Left forelimb (tissue), 1 donor: Measurements from ENCODE around the gene GCNT3.
"Not testable (repeated sequence)": the region's sequence is repeated elsewhere in the genome, so short reads cannot be mapped to it uniquely, and the experiment has no call there.

ENCODE experiments used
- DNase-seq: peaks from one replicate; pipeline ENCODE4 v3.0.0-alpha.2; 2018; ENCODE audit warnings: low spot score

GCNT3 gene

DNA sequence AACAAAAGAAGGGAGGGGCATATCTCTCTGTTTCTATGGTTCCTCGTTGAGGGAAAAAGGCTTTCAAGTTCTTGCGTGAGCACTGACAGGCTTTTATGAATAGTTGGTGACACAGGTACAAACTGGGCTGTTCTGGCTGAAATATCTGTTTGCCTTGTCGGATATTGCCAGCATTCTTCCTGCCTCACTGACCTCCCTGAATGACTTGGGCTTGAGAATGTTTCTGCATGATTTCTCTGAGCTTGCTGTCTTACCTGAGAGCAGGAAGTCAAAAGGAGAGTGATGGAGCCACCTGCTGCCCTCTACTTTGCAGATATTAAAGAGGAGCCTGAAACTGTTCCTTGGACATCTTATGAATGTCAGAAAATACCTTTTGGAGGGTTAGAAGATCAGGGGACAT, 4.8 kb downstream of the GCNT3 start:
- no peak for DNase-seq

DNA sequence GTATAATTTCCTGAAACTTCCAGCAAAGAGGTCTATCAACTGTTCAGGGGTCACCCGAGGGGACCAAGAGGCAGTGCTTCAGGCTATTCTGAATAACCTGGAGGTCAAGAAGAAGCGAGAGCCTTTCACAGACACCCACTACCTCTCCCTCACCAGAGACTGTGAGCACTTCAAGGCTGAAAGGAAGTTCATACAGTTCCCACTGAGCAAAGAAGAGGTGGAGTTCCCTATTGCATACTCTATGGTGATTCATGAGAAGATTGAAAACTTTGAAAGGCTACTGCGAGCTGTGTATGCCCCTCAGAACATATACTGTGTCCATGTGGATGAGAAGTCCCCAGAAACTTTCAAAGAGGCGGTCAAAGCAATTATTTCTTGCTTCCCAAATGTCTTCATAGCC, 6.8 kb downstream of the GCNT3 start:
- no peak for DNase-seq

DNA sequence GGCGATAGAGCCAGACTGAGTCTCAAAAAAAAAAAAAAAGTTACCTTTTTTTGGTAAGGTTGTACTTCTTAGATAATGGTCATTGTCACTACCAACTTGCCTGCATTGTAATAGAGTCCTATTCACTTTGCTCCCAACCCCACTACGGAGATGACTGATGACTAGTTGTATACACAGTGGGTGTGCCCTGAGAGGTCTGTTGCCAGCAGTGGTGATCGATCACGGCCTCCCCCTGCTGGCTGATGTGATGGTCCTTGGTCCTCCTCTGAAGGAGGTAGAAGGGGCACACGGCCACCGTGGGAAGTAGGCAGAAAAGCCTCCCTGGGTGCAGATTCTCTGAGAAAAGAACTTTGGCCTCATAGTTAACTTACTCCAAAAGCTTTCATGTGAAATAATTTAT, 10.7 kb downstream of the GCNT3 start:
- no peak for DNase-seq

DNA sequence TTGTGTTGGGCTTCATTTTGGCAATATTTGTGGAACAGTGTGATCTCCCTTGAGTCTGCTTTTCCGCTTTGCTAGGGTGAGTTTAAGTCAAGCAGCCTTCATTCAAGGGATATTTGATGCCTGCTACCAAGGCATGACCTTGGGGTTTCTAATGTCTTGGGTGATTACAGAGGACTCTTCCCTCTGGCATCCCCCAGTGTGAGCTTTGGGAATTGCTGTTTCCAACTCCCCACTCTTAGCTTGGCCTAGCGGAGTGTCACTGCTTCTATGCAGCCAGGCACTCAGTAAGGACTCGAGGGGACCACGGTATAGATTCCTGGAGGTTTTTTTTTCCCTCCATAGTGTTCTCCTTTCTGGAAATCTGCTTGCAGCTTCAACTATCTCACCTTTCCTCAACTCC, 21.1 kb downstream of the GCNT3 start:
- DNase-seq = no peak

DNA sequence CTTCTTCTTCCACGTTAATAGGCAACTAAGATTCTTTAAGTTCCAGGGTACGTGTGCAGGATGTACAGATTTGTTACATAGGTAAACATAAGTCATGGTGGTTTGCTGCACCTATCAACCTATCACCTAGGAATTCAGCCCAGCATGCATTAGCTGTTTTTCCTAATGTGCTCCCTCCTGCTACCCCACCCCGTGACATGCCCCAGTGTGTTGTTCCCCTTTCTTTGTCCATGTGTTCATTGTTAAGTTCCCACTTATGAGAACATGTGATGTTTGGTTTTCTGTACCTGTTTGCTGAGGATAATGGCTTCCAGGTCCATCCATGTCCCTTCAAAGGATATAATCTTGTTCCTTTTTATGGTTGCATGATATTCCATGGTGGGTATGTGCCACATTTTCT, 24.6 kb downstream of the GCNT3 start:
- no peak for DNase-seq

DNA sequence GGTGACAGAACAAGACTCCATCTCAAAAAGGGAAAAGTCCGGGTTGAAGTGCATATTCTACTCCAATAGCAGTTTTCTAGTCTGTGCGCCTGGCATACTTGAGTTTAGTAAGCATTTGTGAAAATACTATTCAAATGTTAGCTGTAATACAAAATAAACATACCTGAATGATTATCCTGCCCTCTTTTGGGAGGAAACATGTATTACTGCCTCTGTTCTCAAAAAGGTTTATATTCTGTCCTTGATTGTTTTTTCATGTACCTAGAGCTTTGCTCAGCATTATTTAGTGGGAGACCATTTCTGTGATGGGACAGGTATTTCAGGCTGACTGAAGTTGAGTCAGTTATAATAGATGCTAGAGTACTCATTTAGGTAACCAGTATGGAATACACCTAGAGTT, 25.9 kb downstream of the GCNT3 start:
- DNase-seq = not testable (repeated sequence)

DNA sequence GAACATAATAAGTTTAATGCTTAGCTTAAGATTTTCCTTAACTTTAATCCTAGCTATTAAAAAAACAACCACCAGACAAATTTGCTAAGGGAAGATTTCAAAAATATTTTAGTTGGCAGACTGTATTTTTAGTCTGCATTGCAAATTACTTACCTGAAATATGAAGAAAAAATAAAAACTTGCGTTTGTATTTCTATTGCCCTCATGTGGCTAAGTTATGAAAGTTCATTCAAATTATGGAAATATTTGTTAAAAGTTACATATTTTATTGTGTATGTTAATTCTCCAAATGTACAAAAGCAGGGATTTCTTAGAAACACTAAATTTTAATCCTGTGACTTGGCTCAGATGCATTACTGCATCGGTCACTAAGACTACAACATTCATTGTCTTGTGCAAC, 30.8 kb downstream of the GCNT3 start:
- no peak for DNase-seq

DNA sequence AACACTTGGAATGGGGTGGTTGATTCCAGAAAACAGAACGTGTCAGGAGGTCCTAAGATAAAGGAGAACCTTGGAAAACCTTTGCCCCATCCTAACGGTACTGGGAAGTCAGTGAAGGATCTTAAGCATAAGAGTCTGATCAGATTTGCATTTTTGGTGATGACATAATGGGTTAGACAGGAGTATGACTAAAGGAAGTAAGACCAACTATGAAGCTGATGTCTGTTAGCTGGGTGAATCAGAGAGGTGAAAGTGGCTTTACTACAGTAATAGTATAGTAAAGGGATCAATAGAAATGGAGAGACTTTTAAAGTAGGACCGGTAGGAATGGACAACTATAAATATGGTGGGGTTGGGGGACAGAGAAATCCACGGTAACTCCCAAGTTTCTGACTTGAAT, 33.2 kb downstream of the GCNT3 start:
- no peak for DNase-seq

DNA sequence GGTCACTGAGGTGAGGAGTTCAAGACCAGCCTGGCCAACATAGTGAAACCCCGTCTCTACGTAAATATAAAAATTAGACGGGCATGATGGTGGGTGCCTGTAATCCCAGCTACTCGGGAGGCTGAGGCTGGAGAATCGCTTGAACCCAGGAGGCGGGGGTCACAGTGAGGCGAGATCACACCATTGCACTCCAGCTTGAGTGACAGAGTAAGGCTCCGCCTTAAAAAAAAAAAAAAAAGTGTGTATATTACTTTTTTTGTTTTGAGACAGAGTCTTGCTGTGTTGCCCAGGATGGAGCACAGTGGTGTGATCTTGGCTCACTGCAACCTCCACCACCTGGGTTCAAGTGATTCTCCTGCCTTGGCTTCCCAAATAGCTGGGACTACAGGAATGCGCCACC, 34.2 kb downstream of the GCNT3 start:
- not testable (repeated sequence) for DNase-seq

DNA sequence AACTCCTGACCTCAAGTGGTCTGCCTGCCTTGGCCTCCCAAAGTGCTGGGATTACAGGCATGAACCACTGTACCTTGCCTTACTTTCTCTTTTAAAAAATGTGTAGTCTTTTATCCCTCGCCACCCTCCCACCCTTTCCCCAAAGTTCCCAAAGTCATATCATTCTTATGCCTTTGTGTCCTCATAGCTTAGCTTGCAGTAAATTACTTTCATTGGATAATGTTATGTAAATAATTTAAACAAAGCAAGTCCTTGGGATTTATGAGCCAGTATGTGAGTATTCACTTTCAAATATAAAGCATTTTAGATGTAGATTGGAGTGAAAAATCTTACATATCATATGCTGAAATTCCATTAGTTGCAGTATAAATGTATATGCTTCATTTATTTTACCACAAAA, 34.7 kb downstream of the GCNT3 start:
- DNase-seq = no peak

DNA sequence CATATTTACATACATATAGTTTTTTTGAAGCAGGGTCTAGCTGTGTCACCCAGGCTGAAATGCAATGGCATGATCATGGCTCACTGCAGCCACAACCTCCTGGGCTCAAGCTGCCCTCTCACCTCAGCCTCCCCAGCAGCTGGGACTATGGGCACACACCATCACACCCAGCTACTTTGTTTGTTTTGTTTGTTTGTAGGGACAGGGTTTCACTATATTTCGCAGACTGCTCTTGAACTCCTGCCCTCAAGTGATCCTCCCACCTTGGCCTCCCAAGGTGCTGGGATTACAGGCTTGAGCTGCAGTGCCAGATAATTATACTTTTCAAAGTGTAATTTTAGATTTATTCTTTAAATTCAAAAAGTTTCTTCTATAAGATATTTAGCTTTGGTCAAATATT, 35.5 kb downstream of the GCNT3 start:
- no peak for DNase-seq

DNA sequence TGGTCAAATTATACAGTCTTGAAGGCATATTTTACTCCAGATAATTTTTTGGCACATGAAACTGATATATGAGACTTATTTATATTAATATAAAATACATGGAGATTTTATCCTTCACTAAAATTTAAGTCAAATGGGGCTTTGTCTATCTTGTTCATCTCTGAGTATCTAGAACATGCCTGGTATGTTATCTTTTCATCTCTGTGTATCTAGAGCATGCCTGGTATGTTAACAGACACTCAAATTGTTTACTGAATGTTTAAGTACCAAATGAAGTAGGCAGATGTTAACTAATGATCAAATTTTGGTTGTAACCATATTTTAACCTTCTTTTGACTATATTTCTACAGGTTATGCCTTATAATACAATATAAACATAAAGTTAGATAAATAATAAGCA, 38.0 kb downstream of the GCNT3 start:
- DNase-seq = no peak

DNA sequence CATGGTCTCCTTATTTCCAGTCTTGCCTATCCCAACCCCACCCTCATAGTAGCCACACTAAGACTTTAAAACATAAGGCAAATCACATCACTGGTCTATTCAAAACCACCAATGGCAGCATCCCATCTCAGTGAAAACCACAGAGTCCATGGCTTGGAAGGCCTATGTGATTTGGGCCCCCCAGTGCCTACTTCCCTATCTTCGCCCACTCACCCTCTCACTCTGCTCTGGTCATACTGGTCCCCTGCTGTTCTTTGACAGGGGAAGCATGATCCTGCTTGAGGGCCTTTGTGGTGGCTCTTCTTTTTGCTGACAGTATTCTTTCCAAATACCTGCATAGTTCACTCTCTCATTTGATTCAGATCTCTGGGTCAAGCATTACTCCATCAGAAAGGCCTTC, 42.5 kb downstream of the GCNT3 start:
- no peak for DNase-seq

DNA sequence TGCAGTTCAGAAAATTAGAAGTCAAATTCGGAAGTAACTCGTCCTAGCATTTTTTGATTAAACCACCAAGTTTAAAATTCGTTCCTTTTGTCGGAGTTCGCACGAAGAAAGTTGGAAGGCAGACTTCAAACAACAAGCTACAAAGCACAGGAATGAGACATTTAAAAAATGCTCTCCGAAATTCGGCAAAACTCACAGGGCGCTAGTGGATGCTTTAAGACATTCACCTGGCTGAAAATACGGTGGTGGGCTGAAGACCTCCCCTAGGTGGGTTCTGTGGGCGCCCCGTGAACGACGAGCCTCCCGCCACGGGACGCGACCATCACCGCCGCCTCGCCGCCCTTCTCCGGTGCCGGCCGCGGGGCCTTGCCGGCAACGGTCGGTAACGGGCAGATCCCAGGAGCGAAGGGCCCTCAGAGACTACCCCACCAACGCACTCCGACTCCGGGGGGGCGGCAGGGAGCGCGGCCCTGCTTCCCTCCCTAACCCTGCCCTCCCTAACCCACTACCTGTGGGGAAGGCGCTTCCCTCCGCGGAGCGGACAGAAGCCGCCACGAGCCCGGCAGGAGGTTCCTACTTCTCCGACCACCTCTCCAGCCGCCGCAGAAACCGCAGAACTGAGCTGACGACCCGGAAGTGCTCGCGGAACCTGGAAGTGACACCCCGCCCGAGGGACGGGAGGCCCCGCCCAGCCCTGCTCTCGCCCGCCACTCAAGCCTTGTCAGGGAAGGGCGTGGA, 45.5 kb downstream of the GCNT3 start, which contains the start of gene GTF2A2:
Gene GTF2A2 (minus strand): TSS at position 619 of the 738 bp plus-strand sequence. CDS start 5,238 bp downstream, outside the sequence.
- DNase-seq = peak; percentile 96

DNA sequence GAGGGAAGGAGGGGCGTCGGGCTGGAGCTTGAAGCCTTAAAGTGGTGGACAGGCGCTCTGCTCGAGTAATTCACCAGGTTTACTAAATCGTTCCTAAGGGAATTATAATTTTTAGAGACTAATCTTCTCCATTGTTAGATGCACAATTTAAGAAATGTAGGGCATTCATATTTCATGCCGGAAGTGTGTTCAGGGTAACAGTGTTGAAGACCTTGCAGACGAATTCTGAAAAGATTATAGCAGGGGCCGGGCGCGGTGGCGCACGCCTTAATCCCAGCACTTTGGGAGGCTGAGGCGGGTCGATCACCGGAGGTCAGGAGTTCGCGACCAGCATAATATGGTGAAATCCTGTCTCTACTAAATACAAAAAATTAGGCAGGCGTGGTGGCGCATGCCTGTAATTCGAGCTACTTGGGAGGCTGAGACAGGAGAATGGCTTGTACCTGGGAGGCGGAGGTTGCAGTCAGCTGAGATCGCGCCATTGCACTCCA, 46.1 kb downstream of the GCNT3 start:
- DNase-seq = no peak

DNA sequence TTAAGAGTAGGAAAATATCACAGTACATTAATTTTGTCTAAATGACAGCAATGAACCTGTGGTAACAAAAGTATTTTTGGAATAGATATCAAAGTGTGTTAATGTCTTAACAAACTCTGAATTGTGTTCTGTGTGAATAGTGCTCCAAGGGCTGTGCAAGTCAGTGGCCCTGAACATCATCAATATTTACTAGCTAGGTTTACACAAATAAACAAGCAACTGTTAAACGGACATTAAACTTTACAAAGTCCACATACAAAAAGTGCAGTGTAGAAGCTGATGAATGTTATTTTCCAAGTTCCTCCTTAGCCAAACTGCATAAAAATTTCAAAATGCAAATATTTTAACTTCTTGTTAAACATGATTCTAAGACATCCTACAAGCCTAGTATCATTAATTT, 47.8 kb downstream of the GCNT3 start:
- no peak for DNase-seq

DNA sequence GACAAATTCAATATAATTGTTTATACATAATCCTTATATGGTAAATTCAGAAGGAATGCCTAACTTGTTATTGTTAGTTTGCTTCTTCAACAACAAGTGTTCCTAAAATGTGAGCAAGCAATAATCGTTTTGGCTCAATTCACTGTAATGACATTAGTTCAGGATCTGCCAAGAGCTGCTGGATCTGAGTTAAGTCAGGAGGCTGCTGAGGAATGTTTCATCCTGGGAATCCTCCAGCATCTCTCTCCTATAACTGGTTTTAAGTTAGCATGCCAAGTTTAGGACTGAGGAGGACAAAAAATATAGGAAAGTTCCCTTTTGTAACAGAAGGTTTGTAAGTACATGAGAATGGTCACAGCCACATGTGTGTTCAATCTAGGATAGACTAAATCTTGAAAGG, 50.7 kb downstream of the GCNT3 start:
- no peak for DNase-seq

DNA sequence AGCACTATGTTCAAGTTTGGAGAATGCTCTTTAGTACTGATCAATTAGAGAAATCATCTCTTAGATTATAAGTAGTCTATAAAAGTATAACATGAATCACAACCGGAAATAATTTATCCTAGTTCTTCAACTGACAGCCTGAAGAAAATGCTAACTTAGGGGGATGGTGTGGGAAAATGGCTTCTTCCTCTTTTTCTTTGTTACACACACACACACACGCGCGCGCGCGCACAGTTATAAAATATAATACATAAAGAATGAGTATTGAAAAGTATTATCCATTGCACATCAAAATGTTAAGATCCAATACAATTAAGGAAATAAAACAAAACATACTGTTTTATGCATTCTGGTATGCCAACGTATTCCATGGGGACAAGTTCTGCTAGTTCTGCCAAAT, 57.0 kb downstream of the GCNT3 start:
- no peak for DNase-seq
